Right atrium auricular region (tissue), 2 donors: ENCODE results near the gene RSL24D1. TPM values are rescaled to one million over a fixed set of nuclear protein-coding genes. Genes with fewer than 3 reads are reported as not detected.
A peak's percentile ranks its signal among the peaks of the same experiment; 100 is the strongest.

Experiments
- DNase-seq: peaks from one replicate; pipeline ENCODE4 v3.0.0-alpha.2; 2019; ENCODE audit warnings: low spot score
- H3K27ac ChIP-seq, 2 donors: fragments of 200-600 bp; sonication (generic); 1 replicate in 1 of 2; 2 replicates in 1 of 2; pipeline ENCODE4 v1.5.1; 2016 to 2019
- H3K27me3 ChIP-seq, 2 donors: fragments of 200-600 bp; sonication (generic); one replicate each; pipeline versions ENCODE4 v1.5.1 to v1.6.0; 2017 to 2019
- H3K36me3 ChIP-seq: fragments of 200-600 bp; sonication (generic); one replicate; pipeline ENCODE4 v1.5.1; 2016
- H3K4me1 ChIP-seq, 2 donors: fragments of 200-600 bp; sonication (generic); one replicate each; pipeline versions ENCODE4 v1.5.1 to v1.6.0; 2017 to 2019
- H3K4me3 ChIP-seq, 2 donors: fragments of 200-600 bp; sonication (generic); 1 replicate in 1 of 2; 2 replicates in 1 of 2; pipeline ENCODE4 v1.5.1; 2017 to 2019; ENCODE audit warnings: mild to moderate bottlenecking in 1 of 2, moderate library complexity in 1 of 2
- H3K9me3 ChIP-seq, 2 donors: fragments of 200-600 bp; sonication (generic); one replicate each; pipeline ENCODE4 v1.5.1; 2019
- CTCF ChIP-seq, 2 donors: fragments of 200-600 bp; sonication (generic); IDR thresholded peaks; one replicate each; pipeline ENCODE4 v1.5.1; 2019; ENCODE audit warnings: antibody characterized with exemption in 2 of 2
- total RNA-seq, 2 donors: library from RNA; depleted of rRNA; stranded (reverse); fragments of >200 nt; gene quantifications; one replicate each; pipeline ENCODE4 v1.1.0, GENCODE V29; 2016

Gene RSL24D1
- total RNA-seq, 2 donors from 2014 or later: 42.6 to 48.2 TPM

GRCh38 chr15:55224892-55225291, 28.2 kb upstream of the RSL24D1 start:
- Histone ChIP-seq H3K4me3 (no peak overlapping the region), H3K4me1 (no peaks in the 10 kb centered on the region), H3K9me3 (no peaks in the 10 kb centered on the region), H3K27ac (no peak overlapping the region), H3K36me3 (peaks cover 5% of the 10 kb centered on the region), H3K27me3 (no peaks in the 10 kb centered on the region)
- DNase-seq: no peak
- TF ChIP-seq CTCF (IDR thresholded peaks at IDR 0.05): no peak

GRCh38 chr15:55222588-55222987, 25.8 kb upstream of the RSL24D1 start:
- Histone ChIP-seq H3K27me3 (no peaks in the 10 kb centered on the region), H3K4me3 (no peak overlapping the region), H3K27ac (no peak overlapping the region), H3K36me3 (no peaks in the 10 kb centered on the region), H3K4me1 (no peaks in the 10 kb centered on the region), H3K9me3 (no peaks in the 10 kb centered on the region)
- DNase-seq: no peak
- no peak for TF ChIP-seq CTCF (IDR thresholded peaks at IDR 0.05)

GRCh38 chr15:55221090-55222011, 24.6 kb upstream of the RSL24D1 start:
- no peaks in the 10 kb centered on the region for H3K27me3 ChIP-seq
- H3K4me1 ChIP-seq: no peaks in the 10 kb centered on the region
- peak overlapping the region; percentile 11 to 29 for H3K27ac ChIP-seq
- no peaks in the 10 kb centered on the region for H3K9me3 ChIP-seq
- no peaks in the 10 kb centered on the region for H3K36me3 ChIP-seq
- DNase-seq: peak; percentile 61
- H3K4me3 ChIP-seq: no peak overlapping the region
- no peak for TF ChIP-seq CTCF (IDR thresholded peaks at IDR 0.05)

- no peaks in the 10 kb centered on the region for H3K36me3 ChIP-seq
- DNase-seq: no peak
- TF ChIP-seq CTCF (IDR thresholded peaks at IDR 0.05): no peak
- no peak overlapping the region for H3K4me3 ChIP-seq
- H3K27ac ChIP-seq: peak overlapping the region; percentile 11 to 29
- H3K9me3 ChIP-seq: no peaks in the 10 kb centered on the region
- no peaks in the 10 kb centered on the region for H3K4me1 ChIP-seq
- H3K27me3 ChIP-seq: no peaks in the 10 kb centered on the region
Observed at GRCh38 chr15:55220606-55221005, 23.9 kb upstream of the RSL24D1 start.

- Histone ChIP-seq H3K4me3 (no peak overlapping the region), H3K27ac (no peak overlapping the region)
Observed at GRCh38 chr15:55218056-55218455, 21.3 kb upstream of the RSL24D1 start.

More at GRCh38 chr15:55218056-55218455, 21.3 kb upstream of the RSL24D1 start:
- DNase-seq: no peak
- TF ChIP-seq CTCF (IDR thresholded peaks at IDR 0.05): no peak
- H3K36me3 ChIP-seq: no peaks in the 10 kb centered on the region
- H3K27me3 ChIP-seq: no peaks in the 10 kb centered on the region
- H3K4me1 ChIP-seq: no peaks in the 10 kb centered on the region
- no peaks in the 10 kb centered on the region for H3K9me3 ChIP-seq
